Transverse colon (tissue), 4 donors: ENCODE results near the gene AKAP5.

Experiments used
- POLR2AphosphoS5 ChIP-seq, 3 donors: sonication (generic); formaldehyde crosslinking; IDR thresholded peaks; one replicate each; pipeline ENCODE4 v1.6.1; 2016; ENCODE audit warnings: antibody characterized with exemption in 3 of 3
- TF ChIP-seq, protein P1 (sequence below), 5 experiments: fragments of 200-600 bp in 3 of 5; fragments of 450-650 bp in 2 of 5; sonication (generic) in 3 of 5; IDR thresholded peaks; 1 replicate in 2 of 5; 2 replicates in 3 of 5; pipeline ENCODE4 v1.5.1; 2016 to 2017; ENCODE audit warnings: antibody characterized with exemption in 5 of 5, inconsistent platforms in 3 of 5, mild to moderate bottlenecking in 2 of 5, moderate library complexity in 1 of 5

DNA sequence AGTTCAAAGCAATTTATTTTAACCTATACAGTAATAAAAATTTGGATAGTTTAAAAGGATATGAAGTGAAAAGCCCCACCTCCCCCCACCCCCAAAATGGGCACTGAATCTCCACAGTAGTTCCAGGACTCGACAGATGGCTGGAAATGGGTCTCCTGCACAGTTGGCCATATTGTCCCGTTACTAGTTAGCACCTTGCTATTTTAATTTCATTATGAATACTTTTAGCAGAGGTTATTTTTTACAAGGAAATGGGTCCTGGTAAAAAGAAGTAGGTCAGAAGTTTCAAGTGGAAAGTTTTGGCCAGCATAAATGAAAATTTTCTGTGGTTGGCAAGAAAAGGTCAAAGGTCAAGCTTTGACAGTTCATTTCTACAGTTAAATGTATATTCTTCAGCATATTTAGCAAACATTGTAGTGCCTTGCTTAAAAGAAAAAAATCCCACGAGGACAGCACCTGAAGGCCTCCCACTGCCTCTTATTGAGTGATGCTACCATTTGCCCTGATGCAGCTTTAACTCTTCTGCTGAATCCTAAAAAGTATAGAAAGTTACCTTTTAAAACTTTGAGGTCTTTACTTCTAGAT lies 48.9 kb upstream of the AKAP5 start:
- TF ChIP-seq, protein P1, sequence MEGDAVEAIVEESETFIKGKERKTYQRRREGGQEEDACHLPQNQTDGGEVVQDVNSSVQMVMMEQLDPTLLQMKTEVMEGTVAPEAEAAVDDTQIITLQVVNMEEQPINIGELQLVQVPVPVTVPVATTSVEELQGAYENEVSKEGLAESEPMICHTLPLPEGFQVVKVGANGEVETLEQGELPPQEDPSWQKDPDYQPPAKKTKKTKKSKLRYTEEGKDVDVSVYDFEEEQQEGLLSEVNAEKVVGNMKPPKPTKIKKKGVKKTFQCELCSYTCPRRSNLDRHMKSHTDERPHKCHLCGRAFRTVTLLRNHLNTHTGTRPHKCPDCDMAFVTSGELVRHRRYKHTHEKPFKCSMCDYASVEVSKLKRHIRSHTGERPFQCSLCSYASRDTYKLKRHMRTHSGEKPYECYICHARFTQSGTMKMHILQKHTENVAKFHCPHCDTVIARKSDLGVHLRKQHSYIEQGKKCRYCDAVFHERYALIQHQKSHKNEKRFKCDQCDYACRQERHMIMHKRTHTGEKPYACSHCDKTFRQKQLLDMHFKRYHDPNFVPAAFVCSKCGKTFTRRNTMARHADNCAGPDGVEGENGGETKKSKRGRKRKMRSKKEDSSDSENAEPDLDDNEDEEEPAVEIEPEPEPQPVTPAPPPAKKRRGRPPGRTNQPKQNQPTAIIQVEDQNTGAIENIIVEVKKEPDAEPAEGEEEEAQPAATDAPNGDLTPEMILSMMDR (IDR thresholded peaks at IDR 0.05), result no peak
- TF ChIP-seq POLR2AphosphoS5 (IDR thresholded peaks at IDR 0.05), result no peak
